ENCODE measurements around the gene FNDC3A. TPM values are rescaled to one million over a fixed set of nuclear protein-coding genes. Genes with fewer than 3 reads are reported as not detected.

FNDC3A gene
- total RNA-seq, 1 experiment from 2014 or later = 34.3 TPM

DNA sequence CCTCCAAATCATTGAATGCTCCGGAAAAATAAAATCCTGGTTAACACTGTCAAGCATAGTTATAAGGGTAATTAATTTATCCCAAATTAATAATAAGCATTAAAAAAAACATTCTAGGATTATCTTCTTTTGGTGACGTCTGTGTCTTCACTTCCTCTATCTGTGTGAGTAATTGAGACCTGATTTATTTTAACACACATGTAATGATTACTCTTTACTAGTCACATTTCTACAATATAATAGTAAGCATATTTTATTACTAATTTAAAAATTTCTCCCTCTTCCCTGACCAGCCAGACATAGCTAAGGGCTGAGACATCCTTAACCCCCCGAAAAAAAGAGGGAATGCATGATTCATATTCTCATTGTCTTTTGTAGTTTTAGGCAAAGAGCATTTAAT, 2.3 kb downstream of the FNDC3A start:
- H3K79me2 ChIP-seq (ENCODE audit: low read depth) = peaks cover 41% of the 10 kb centered on the region

GRCh38 chr13:48978942-48979601, 3.4 kb downstream of the FNDC3A start:
- no peaks in the 10 kb centered on the region for H3K9me3 ChIP-seq (ENCODE audit: insufficient read depth, low read depth)

More for the DNA sequence above, 2.3 kb downstream of the FNDC3A start:
- Histone ChIP-seq H3K4me2 (peak overlapping the region; percentile 88), H3K9me3 (ENCODE audit: insufficient read depth, low read depth) (peaks cover 6% of the 10 kb centered on the region; the same call in 1 of the 2 replicates), H3K36me3 (ENCODE audit: low read depth) (no peaks in the 10 kb centered on the region), H3K9me2 (ENCODE audit: insufficient read depth) (no peaks in the 10 kb centered on the region), H3K4me3 (no peak overlapping the region), H4K20me1 (ENCODE audit: insufficient read depth) (no peaks in the 10 kb centered on the region), H3K4me1 (replicated peaks; ENCODE audit: insufficient read depth) (peaks cover 20% of the 10 kb centered on the region), H3K27ac (no peak overlapping the region), H2AFZ (no peak overlapping the region), H3F3A (ENCODE audit: insufficient read depth, low read depth) (peaks cover 14% of the 10 kb centered on the region; the same call in 1 of the 2 replicates), H3K27me3 (ENCODE audit: insufficient read depth, low read depth) (no peaks in the 10 kb centered on the region)
- intact Hi-C loops (cut with micrococcal nuclease; ENCODE audit: unreplicated experiment) = loop anchor here (2.0 to 5.0 kb wide), 3 partner anchors 121 to 269 kb away; partner anchors contain the start of gene CDADC1
- POLR2A ChIA-PET (ENCODE audit: unreplicated experiment) = no interaction called here
- no peak for TF ChIP-seq EZH2 (IDR thresholded peaks at IDR 0.05; ENCODE audit: low read depth)
- TF ChIP-seq, protein P1, sequence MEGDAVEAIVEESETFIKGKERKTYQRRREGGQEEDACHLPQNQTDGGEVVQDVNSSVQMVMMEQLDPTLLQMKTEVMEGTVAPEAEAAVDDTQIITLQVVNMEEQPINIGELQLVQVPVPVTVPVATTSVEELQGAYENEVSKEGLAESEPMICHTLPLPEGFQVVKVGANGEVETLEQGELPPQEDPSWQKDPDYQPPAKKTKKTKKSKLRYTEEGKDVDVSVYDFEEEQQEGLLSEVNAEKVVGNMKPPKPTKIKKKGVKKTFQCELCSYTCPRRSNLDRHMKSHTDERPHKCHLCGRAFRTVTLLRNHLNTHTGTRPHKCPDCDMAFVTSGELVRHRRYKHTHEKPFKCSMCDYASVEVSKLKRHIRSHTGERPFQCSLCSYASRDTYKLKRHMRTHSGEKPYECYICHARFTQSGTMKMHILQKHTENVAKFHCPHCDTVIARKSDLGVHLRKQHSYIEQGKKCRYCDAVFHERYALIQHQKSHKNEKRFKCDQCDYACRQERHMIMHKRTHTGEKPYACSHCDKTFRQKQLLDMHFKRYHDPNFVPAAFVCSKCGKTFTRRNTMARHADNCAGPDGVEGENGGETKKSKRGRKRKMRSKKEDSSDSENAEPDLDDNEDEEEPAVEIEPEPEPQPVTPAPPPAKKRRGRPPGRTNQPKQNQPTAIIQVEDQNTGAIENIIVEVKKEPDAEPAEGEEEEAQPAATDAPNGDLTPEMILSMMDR (conservative IDR thresholded peaks at IDR 0.05) = no peak
- BruUV-seq (replicated peaks) = no TSS peak
- DNase-seq = no peak
- CTCF ChIA-PET = no interaction called here

GRCh38 chr13:48979892-48980291, 4.2 kb downstream of the FNDC3A start:
- Histone ChIP-seq H3K27ac (no peak overlapping the region), H3K9me2 (ENCODE audit: insufficient read depth) (no peaks in the 10 kb centered on the region), H2AFZ (no peak overlapping the region), H3K4me2 (no peak overlapping the region), H4K20me1 (ENCODE audit: insufficient read depth) (no peaks in the 10 kb centered on the region), H3K27me3 (ENCODE audit: insufficient read depth, low read depth) (no peaks in the 10 kb centered on the region), H3F3A (ENCODE audit: insufficient read depth, low read depth) (peaks cover 14% of the 10 kb centered on the region; the same call in 1 of the 2 replicates), H3K4me3 (no peak overlapping the region), H3K79me2 (ENCODE audit: low read depth) (peaks cover 41% of the 10 kb centered on the region), H3K9me3 (ENCODE audit: insufficient read depth, low read depth) (no peaks in the 10 kb centered on the region), H3K4me1 (replicated peaks; ENCODE audit: insufficient read depth) (peaks cover 16% of the 10 kb centered on the region), H3K36me3 (ENCODE audit: low read depth) (no peaks in the 10 kb centered on the region)
- intact Hi-C loops (cut with micrococcal nuclease; ENCODE audit: unreplicated experiment) = loop anchor here (5.0 kb wide), 2 partner anchors 198 to 267 kb away; partner anchors contain the start of gene CDADC1
- no TSS peak for BruUV-seq (replicated peaks)
- no peak for DNase-seq
- ChIA-PET CTCF (no interaction called here), POLR2A (ENCODE audit: unreplicated experiment) (no interaction called here)
- TF ChIP-seq, protein P1 (conservative IDR thresholded peaks at IDR 0.05) = no peak
- TF ChIP-seq EZH2 (IDR thresholded peaks at IDR 0.05; ENCODE audit: low read depth) = no peak

More at GRCh38 chr13:48978942-48979601, 3.4 kb downstream of the FNDC3A start:
- H3K4me1 ChIP-seq (replicated peaks; ENCODE audit: insufficient read depth) = peaks cover 20% of the 10 kb centered on the region
- CTCF ChIA-PET = no interaction called here
- no TSS peak for BruUV-seq (replicated peaks)
- POLR2A ChIA-PET (ENCODE audit: unreplicated experiment) = interaction anchor here (0.6 kb wide), 1 partner anchor 1950 kb away, joined by 4 read pairs; no protein-coding TSS in a partner anchor
- peaks cover 14% of the 10 kb centered on the region; the same call in 1 of the 2 replicates for H3F3A ChIP-seq (ENCODE audit: insufficient read depth, low read depth)
- H3K27me3 ChIP-seq (ENCODE audit: insufficient read depth, low read depth) = no peaks in the 10 kb centered on the region
- intact Hi-C loops (cut with micrococcal nuclease; ENCODE audit: unreplicated experiment) = loop anchor here (5.0 kb wide), 2 partner anchors 197 to 268 kb away; partner anchors contain the start of gene CDADC1
- H4K20me1 ChIP-seq (ENCODE audit: insufficient read depth) = no peaks in the 10 kb centered on the region
- H3K9me2 ChIP-seq (ENCODE audit: insufficient read depth) = no peaks in the 10 kb centered on the region
- H3K4me3 ChIP-seq = no peak overlapping the region
- H3K36me3 ChIP-seq (ENCODE audit: low read depth) = no peaks in the 10 kb centered on the region
- TF ChIP-seq, protein P1 (conservative IDR thresholded peaks at IDR 0.05) = no peak
- TF ChIP-seq EZH2 (IDR thresholded peaks at IDR 0.05; ENCODE audit: low read depth) = no peak
- no peak for DNase-seq
- H3K79me2 ChIP-seq (ENCODE audit: low read depth) = peaks cover 41% of the 10 kb centered on the region
- H2AFZ ChIP-seq = no peak overlapping the region
- no peak overlapping the region for H3K27ac ChIP-seq
- H3K4me2 ChIP-seq = no peak overlapping the region

All from PC-9 (cell line).